Activated CD4-positive, alpha-beta T cell treated with anti-CD3 and anti-CD28 coated beads, Interleukin-2, Interleukin-4, amounts not matched to agents 100 ng/mL and 50 ng/mL, durations not matched to agents 16 hours and 8 hours (primary cell): ENCODE data around the gene GSTO2.

ENCODE experiments used
- DNase-seq: peaks from one replicate; pipeline ENCODE4 v3.0.0-alpha.2; 2020; ENCODE audit warnings: low spot score

The GSTO2 gene

DNA sequence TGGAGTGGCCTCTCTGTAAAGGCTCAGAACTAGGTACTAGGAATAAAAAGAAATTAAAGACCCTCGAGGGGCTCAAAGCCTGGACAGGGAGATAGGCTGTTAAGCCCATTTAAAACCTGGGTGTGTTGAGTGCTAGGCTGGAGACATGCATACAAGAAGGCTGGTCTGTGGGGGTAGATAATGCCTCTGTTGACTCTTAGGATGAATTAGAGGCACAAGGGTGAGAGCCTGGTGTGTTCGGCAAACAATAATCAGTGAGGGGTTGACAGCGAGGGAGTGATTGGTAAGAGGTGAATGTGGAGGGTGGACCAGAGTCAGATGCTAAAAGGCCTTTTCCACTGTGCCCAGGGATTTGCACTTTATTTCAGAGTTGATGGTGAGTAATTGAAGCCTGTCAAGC is 12.7 kb downstream of the GSTO2 start:
- DNase-seq = no peak

GRCh38 chr10:104284846-104285245 is 15.9 kb downstream of the GSTO2 start:
- DNase-seq = no peak

DNA sequence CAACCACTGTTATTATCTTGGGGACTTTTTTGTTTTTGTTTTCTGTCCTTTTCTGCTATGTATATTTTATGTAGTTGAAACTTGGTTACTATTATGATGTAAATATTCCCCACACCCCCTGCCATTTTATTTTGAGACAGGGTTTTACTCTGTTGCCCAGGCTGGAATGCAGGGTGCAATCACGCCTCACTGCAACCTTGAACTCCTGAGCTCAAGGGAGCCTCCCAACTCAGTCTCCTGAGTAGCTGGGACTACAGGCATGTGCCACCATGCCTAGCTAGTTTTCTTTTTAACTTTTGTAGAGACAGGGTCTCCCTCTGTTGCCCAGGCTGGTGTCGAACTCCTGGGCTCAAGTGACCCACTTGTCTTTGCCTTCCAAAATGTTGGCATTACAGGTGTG is 18.0 kb downstream of the GSTO2 start:
- no peak for DNase-seq

GRCh38 chr10:104288355-104288754 is 19.4 kb downstream of the GSTO2 start:
- no peak for DNase-seq

DNA sequence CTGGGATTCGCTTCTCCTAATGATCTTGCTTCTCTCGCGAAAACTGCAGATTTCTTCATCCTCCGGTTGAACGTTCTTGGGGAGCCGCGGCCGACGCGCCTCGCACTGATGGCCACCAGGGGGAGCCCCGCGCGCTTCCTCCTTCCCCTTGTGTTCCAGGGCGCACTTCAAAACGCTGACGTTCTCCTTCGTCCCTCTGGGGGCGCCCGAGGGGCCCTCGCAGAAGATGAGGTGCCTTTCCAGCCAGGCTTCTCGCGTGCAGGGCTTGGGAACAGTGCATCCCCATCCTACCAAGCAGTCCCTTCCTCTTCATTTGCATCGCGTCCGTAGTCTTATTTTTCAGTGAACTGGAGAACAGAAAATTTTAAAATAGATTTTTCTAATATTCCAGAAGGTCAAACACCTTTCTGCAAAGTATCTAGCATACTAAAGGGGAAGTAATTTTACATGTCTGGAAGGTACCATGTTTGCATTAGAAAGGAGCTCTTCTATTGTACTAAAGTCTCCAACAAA is 22.5 kb downstream of the GSTO2 start:
- peak; percentile 89 for DNase-seq

DNA sequence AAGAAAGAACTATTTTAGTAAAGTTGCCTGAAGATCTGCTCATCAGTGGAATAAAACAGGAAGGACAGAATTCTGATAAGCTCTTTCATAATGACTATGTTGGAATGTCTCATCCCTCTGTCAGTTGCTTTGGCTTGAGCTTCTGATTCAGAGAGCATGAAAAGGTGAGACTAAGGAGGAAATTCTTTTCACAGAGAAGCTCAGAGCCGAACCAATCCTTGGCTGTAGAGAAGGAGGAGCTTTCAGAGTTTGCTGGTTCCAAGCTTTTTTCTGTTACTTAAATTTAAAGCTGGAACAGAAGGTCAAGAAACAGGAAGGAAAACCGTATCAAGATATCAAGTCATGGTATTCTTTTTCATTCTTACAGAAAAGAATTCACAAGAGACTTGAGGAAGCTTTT is 24.0 kb downstream of the GSTO2 start:
- no peak for DNase-seq

- no peak for DNase-seq
These were observed 24.9 kb downstream of the GSTO2 start for GRCh38 chr10:104293781-104294321.

- DNase-seq = no peak
These were observed 27.9 kb downstream of the GSTO2 start for GRCh38 chr10:104296687-104297436.

DNA sequence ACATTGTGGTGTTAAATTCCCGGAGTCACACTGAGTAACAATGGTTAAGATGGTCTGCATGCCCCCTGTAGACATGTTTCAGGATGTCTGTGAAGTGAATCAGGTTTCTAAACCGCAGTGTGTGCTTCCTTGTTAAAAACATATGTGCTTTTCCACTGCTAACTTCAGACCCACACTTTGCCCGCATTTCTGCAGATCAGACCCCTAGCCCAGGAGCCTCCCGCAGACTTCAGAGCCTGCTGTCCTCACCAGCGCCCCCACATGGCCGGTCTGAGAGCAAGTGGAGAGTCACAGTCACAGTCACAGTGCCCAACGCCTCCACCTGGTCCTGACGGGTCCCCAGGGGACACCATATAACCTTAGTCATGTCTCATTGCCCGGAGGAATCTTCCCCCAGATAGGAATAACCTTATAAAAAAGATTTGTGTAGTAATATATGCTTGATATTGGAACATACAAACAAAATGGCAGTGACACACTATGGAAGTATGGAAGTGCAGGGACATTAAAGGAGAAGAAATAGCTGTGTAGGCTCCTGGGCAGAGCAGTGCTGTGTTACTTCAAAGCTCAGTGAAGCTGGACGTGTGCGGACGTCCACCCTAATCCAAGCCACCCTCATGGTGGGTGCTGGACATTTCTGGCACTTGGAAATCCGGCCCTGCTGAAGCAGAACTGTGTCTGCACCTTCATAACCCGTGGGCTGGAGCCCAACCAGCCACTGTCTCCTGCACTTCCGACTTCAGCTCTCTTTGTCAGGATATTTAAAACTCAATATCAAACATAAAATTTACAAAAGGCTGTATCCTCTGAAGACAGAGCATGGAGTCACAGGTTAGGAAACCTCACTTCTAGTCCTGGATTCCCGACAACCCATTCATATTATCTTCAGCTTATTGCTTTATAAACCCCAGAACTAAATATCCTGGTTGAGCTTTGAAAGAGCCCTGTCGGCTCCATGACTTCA is 29.0 kb downstream of the GSTO2 start:
- no peak for DNase-seq

DNA sequence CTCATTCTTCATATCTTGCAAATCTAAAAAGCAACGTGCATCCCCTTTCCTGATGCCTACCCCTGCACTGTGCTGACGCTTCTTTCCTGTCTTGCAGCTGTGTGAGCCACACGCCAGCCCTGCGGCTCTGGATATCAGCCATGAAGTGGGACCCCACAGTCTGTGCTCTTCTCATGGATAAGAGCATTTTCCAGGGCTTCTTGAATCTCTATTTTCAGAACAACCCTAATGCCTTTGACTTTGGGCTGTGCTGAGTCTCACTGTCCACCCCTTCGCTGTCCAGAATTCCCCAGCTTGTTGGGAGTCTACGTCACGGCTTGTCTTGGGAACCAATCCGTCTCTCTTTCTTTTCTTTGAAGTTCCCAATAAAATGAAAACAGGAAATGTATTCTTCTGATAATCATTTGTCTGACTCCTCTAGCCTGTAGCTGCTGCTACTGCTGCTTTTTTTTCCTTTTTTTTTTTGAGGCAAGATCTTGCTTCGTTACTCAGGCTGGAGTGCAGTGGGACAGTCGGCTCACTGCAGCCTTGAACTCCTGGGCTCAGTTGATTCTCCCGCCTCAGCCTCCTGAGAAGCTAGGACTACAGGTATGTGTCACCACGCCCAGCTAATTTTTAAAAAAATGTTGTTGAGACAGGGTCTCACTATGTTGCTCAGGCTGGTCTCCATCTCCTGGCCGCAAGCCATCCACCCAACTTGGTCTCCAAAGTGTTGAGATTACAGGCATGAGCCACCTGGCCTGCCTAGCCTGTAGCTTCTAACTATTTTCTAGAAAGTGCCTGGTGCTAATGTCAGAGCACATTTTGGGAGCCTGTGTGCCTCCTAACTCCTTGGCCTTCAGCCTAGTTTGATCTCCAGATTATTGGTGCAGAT is 30.3 kb downstream of the GSTO2 start:
- DNase-seq = no peak

- DNase-seq = no peak
These were observed 31.2 kb downstream of the GSTO2 start for GRCh38 chr10:104300002-104300735.

GRCh38 chr10:104300736-104301292 is 31.8 kb downstream of the GSTO2 start:
- DNase-seq = peak; percentile 23

DNA sequence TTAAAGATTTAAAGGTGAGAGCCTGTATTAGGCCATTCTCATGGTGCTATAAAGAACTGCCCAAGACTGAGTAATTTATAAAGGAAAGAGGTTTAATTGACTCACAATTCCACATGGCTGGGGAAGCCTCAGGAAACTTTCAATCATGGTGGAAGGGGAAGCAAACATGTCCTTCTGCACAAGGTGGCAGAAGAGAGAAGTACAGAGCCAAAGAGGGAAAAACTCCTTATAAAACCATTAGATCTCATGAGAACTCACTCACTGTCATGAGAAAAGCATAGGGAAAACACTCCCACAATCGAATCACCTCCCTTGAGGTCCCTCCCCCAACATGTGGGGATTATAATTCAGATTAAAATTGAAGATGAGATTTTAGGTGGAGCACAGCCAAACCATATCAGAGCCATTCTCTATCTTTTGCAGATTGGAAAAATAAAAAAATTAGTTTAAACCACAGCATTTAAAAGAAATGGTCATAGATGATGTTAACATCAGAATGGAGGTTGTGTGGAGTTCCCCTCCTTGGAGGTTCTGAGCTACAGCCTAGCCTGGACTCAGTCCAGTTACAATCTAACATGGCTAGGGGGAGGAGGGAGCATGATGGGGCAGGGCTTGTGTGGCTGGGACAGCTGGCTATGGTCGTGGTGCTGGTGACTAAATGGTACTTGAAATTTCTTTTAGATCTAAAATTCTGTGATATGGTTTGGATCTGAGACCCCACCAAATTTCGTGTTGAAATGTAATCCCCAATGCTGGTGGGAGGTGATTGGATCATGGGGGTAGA is 33.1 kb downstream of the GSTO2 start:
- DNase-seq = no peak

DNA sequence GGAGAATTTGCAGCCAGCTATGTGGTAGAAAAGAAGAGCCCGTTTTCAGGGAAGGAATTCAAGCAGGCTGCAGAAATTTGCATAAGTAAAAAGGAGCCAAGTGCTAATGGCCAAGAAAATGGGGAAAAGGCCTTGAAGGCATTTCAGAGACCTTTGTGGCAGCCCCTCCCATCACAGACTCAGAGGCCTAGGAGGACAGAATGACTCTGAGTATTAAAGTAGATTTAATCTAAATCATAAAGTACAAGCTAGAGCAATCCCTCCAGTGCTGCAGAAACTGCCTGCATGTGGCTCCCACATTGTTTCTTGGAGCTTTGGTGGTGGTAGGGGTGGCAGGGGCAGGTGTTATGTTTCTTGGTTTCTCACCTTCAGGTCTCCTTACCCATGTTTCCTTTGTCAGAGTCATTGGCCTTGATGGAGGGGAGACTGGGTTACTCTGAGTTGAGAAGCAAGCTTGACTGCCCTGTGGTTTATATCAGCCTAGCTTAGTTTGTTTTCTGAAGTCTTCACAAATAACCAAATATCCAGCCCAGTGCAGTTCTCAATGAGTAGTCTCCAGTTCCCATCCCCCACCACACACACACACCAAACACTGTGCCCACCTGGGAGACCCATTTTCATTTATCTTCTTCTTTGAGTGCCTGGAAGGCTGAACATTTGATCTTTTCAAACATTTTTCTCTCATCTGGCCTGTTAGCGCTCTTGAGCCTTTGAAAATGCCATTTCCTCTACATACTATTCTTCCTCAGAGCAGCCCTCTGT is 34.8 kb downstream of the GSTO2 start:
- DNase-seq = no peak

DNA sequence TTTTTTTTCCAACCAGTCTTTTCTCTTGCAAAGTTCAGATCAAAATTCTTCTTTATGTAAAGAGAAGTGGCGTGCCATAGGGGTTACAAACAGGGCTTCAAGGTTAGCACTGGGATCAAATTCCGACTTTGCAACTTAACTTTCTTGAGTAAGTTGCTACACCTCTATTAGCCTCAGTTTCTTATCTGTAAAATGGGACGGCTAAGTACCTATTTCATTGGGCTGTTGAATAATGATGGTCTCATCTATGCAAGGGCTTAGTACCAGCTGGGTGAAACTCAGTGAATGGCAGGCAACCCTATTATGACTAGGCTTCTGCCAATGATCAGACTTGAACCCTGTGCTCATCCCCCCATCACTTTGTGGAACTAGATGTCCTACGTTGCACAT is 35.4 kb downstream of the GSTO2 start:
- no peak for DNase-seq

DNA sequence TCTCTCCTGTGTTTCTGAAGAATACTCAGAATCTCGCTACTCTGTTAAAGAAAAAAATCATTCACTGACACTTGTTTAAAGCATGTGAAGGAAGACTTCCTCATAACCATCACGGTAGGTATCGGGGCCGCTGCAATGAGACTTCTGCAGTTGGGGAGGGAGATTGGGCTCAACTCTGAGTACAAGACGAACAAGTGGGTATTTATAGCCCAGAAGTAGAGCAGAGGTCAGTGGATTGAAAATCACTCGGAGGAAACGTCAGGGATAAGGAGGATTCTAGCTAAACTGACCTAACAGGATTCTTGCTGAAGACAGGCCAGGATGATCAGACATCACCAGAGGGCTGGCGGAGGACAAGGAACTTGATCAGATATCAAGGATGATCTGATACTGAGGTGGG is 35.9 kb downstream of the GSTO2 start:
- no peak for DNase-seq

DNA sequence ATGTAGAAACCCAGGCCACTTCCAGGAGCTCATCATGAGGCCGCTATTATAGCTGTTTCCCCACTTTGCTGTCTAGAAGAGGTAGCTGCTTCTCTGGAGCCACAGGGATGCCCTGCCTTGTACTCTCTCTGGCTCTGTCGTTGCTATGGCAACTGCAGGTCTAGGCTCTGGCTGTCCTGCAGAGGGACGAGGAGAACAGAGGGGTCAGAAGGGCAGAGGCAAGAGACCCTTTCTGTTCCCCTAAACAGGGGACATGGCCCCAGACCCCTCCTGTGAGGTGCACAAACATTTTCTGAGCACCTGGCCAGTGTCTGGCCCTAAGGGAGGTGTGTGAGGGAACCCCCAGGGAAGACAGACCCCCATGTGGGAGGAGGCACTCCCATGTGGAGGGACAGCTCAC is 37.9 kb downstream of the GSTO2 start:
- DNase-seq = no peak

- no peak for DNase-seq
These were observed 38.8 kb downstream of the GSTO2 start for GRCh38 chr10:104307576-104308438.
